Measurements from ENCODE around the gene TAF8. TPM values are rescaled to one million over a fixed set of nuclear protein-coding genes. Genes with fewer than 3 reads are reported as not detected.

The TAF8 gene
- total RNA-seq, 2 experiments from 2014 or later = 50.9 to 53.2 TPM

- H3K36me3 Mint-ChIP-seq = peaks cover 26% of the 10 kb centered on the region
- H3K27ac Mint-ChIP-seq = peak overlapping the region; percentile 98
- DNase-seq = no peak
- H3K27me3 Mint-ChIP-seq = no peaks in the 10 kb centered on the region
- no peak overlapping the region for H3K4me3 Mint-ChIP-seq
- CTCF ChIA-PET = interaction anchor here (1.9 to 2.1 kb wide), 2 partner anchors 11 to 19 kb away, joined by 11 to 17 read pairs; no protein-coding TSS in a partner anchor
- peaks cover 74% of the 10 kb centered on the region for H3K4me1 Mint-ChIP-seq
- H3K9me3 Mint-ChIP-seq (ENCODE audit: low read depth) = no peaks in the 10 kb centered on the region
- no peak for ATAC-seq
Observed at GRCh38 chr6:42020967-42021366, 29.4 kb upstream of the TAF8 start.

- peak; percentile 87 for ATAC-seq
- peak; percentile 89 for DNase-seq
- no peaks in the 10 kb centered on the region for H3K9me3 Mint-ChIP-seq (ENCODE audit: low read depth)
- CTCF ChIA-PET = interaction anchor here (1.2 to 2.2 kb wide), 13 partner anchors 8 to 101 kb away, joined by 3 to 17 read pairs (median 7); partner anchors contain the start of genes BYSL, CCND3 and MED20
- peak overlapping the region; percentile 59 for H3K4me3 Mint-ChIP-seq
- H3K36me3 Mint-ChIP-seq = peaks cover 32% of the 10 kb centered on the region
- peaks cover 77% of the 10 kb centered on the region for H3K4me1 Mint-ChIP-seq
- H3K27ac Mint-ChIP-seq = peak overlapping the region; percentile 98
- H3K27me3 Mint-ChIP-seq = no peaks in the 10 kb centered on the region
Observed at GRCh38 chr6:42021847-42022754, 28.2 kb upstream of the TAF8 start.

GRCh38 chr6:42022755-42023384, 27.5 kb upstream of the TAF8 start:
- Mint-ChIP-seq H3K36me3 (peaks cover 33% of the 10 kb centered on the region), H3K27me3 (no peaks in the 10 kb centered on the region)
- peak; percentile 53 for ATAC-seq

GRCh38 chr6:42025066-42025844, 25.1 kb upstream of the TAF8 start:
- CTCF ChIA-PET = interaction anchor here (1.3 to 1.9 kb wide), 2 partner anchors 15 to 16 kb away, joined by 3 to 7 read pairs; no protein-coding TSS in a partner anchor
- ATAC-seq (no peak), DNase-seq (no peak)
- Mint-ChIP-seq H3K9me3 (ENCODE audit: low read depth) (no peaks in the 10 kb centered on the region), H3K27ac (peak overlapping the region; percentile 53), H3K36me3 (peaks cover 34% of the 10 kb centered on the region), H3K27me3 (no peaks in the 10 kb centered on the region), H3K4me3 (no peak overlapping the region), H3K4me1 (peaks cover 84% of the 10 kb centered on the region)

More at GRCh38 chr6:42022755-42023384, 27.5 kb upstream of the TAF8 start:
- no peak for DNase-seq
- CTCF ChIA-PET = interaction anchor here (1.2 to 2.2 kb wide), 13 partner anchors 9 to 102 kb away, joined by 3 to 17 read pairs (median 7); partner anchors contain the start of genes BYSL, CCND3 and MED20
- Mint-ChIP-seq H3K9me3 (ENCODE audit: low read depth) (no peaks in the 10 kb centered on the region), H3K4me3 (peak overlapping the region; percentile 59), H3K27ac (peak overlapping the region; percentile 98), H3K4me1 (peaks cover 76% of the 10 kb centered on the region)

GRCh38 chr6:42025845-42026243, 24.5 kb upstream of the TAF8 start:
- ATAC-seq (no peak), DNase-seq (no peak)
- Mint-ChIP-seq H3K4me1 (peaks cover 84% of the 10 kb centered on the region), H3K4me3 (no peak overlapping the region), H3K27ac (peak overlapping the region; percentile 42), H3K36me3 (peaks cover 30% of the 10 kb centered on the region), H3K9me3 (ENCODE audit: low read depth) (no peaks in the 10 kb centered on the region), H3K27me3 (no peaks in the 10 kb centered on the region)
- CTCF ChIA-PET = interaction anchor here (1.9 kb wide), 1 partner anchor 14 kb away, joined by 7 read pairs; no protein-coding TSS in a partner anchor

- Mint-ChIP-seq H3K36me3 (peaks cover 24% of the 10 kb centered on the region), H3K27me3 (no peaks in the 10 kb centered on the region), H3K4me1 (peaks cover 84% of the 10 kb centered on the region), H3K27ac (peak overlapping the region; percentile 71), H3K4me3 (no peak overlapping the region), H3K9me3 (ENCODE audit: low read depth) (no peaks in the 10 kb centered on the region)
- DNase-seq (no peak), ATAC-seq (no peak)
- CTCF ChIA-PET = interaction anchor here (1.9 to 3.2 kb wide), 2 partner anchors 13 to 105 kb away, joined by 7 to 9 read pairs; partner anchors contain the start of genes BYSL and MED20
Observed at GRCh38 chr6:42026540-42026939, 23.8 kb upstream of the TAF8 start.

- H3K27ac Mint-ChIP-seq = peak overlapping the region; percentile 84
- CTCF ChIA-PET = interaction anchor here (0.6 to 3.2 kb wide), 8 partner anchors 11 to 241 kb away, joined by 3 to 9 read pairs (median 6); partner anchors contain the start of genes BYSL, MED20 and TOMM6
- no peak for DNase-seq
- no peaks in the 10 kb centered on the region for H3K9me3 Mint-ChIP-seq (ENCODE audit: low read depth)
- no peaks in the 10 kb centered on the region for H3K27me3 Mint-ChIP-seq
- ATAC-seq = peak; percentile 69
- H3K36me3 Mint-ChIP-seq = peaks cover 24% of the 10 kb centered on the region
- peaks cover 80% of the 10 kb centered on the region for H3K4me1 Mint-ChIP-seq
- peak overlapping the region; percentile 18 for H3K4me3 Mint-ChIP-seq
Observed at GRCh38 chr6:42028234-42029061, 21.9 kb upstream of the TAF8 start.

- no peak for ATAC-seq
- CTCF ChIA-PET = interaction anchor here (0.6 to 3.2 kb wide), 9 partner anchors 10 to 242 kb away, joined by 3 to 9 read pairs (median 6); partner anchors contain the start of genes BYSL, MED20 and TOMM6
- Mint-ChIP-seq H3K27me3 (no peaks in the 10 kb centered on the region), H3K4me1 (peaks cover 76% of the 10 kb centered on the region), H3K9me3 (ENCODE audit: low read depth) (no peaks in the 10 kb centered on the region), H3K27ac (peak overlapping the region; percentile 89), H3K4me3 (no peak overlapping the region), H3K36me3 (peaks cover 24% of the 10 kb centered on the region)
- DNase-seq = no peak
Observed at GRCh38 chr6:42029062-42029685, 21.1 kb upstream of the TAF8 start.

GRCh38 chr6:42029881-42030280, 20.4 kb upstream of the TAF8 start:
- no peak for ATAC-seq
- CTCF ChIA-PET = interaction anchor here (0.7 to 2.0 kb wide), 3 partner anchors 10 to 16 kb away, joined by 3 to 8 read pairs (median 8); no protein-coding TSS in a partner anchor
- Mint-ChIP-seq H3K4me3 (no peak overlapping the region), H3K9me3 (ENCODE audit: low read depth) (no peaks in the 10 kb centered on the region), H3K36me3 (peaks cover 24% of the 10 kb centered on the region), H3K27ac (peak overlapping the region; percentile 89), H3K27me3 (no peaks in the 10 kb centered on the region), H3K4me1 (peaks cover 78% of the 10 kb centered on the region)
- DNase-seq = no peak

- H3K9me3 Mint-ChIP-seq (ENCODE audit: low read depth) = no peaks in the 10 kb centered on the region
- ATAC-seq = peak; percentile 39
- H3K27me3 Mint-ChIP-seq = no peaks in the 10 kb centered on the region
- CTCF ChIA-PET = interaction anchor here (1.0 to 3.6 kb wide), 4 partner anchors 8 to 110 kb away, joined by 3 to 12 read pairs (median 6); partner anchors contain the start of genes BYSL and MED20
- peaks cover 79% of the 10 kb centered on the region for H3K4me1 Mint-ChIP-seq
- DNase-seq = peak; percentile 63
- H3K36me3 Mint-ChIP-seq = peaks cover 24% of the 10 kb centered on the region
- H3K27ac Mint-ChIP-seq = peak overlapping the region; percentile 89
- peak overlapping the region; percentile 3 for H3K4me3 Mint-ChIP-seq
Observed at GRCh38 chr6:42030585-42031506, 19.5 kb upstream of the TAF8 start.

GRCh38 chr6:42032366-42032765, 18.0 kb upstream of the TAF8 start:
- CTCF ChIA-PET = interaction anchor here (1.2 to 3.6 kb wide), 3 partner anchors 10 to 96 kb away, joined by 3 to 12 read pairs (median 7); no protein-coding TSS in a partner anchor
- no peak for DNase-seq
- peaks cover 70% of the 10 kb centered on the region for H3K4me1 Mint-ChIP-seq
- ATAC-seq = no peak
- H3K36me3 Mint-ChIP-seq = peaks cover 15% of the 10 kb centered on the region
- H3K27me3 Mint-ChIP-seq = no peaks in the 10 kb centered on the region
- H3K4me3 Mint-ChIP-seq = no peak overlapping the region
- H3K27ac Mint-ChIP-seq = peak overlapping the region; percentile 69
- no peaks in the 10 kb centered on the region for H3K9me3 Mint-ChIP-seq (ENCODE audit: low read depth)
